HepG2 (cell line): ENCODE measurements around the gene FHIT. TPM values are rescaled to one million over a fixed set of nuclear protein-coding genes. Genes with fewer than 3 reads are reported as not detected.

Source experiments
- DPF2 ChIP-seq: sonication (generic); formaldehyde crosslinking; IDR thresholded peaks from 2 replicates; pipeline ENCODE4 v1.4.0; 2020; ENCODE audit warnings: mild to moderate bottlenecking, low read depth, missing genetic modification reagents, borderline replicate concordance
- EP300 ChIP-seq, 3 experiments: sonication (generic) in 1 of 3; formaldehyde crosslinking in 1 of 3; IDR thresholded peaks; 2 replicates each; pipeline versions ENCODE4 v1.5.1 to v1.6.1; 2011 to 2020; ENCODE audit warnings: low read depth in 2 of 3, low read length in 2 of 3, borderline replicate concordance in 1 of 3, improper control_type of control experiment in 1 of 3, mild to moderate bottlenecking in 1 of 3, missing genetic modification reagents in 1 of 3, moderate library complexity in 1 of 3
- NR2F6 ChIP-seq, 2 experiments: IDR thresholded peaks; 2 replicates each; pipeline ENCODE4 v1.6.1; 2016; ENCODE audit warnings: antibody characterized with exemption in 1 of 2, mild to moderate bottlenecking in 1 of 2
- POLR2AphosphoS2 ChIP-seq: IDR thresholded peaks from 2 replicates; pipeline ENCODE4 v1.6.1; 2011; ENCODE audit warnings: low read depth, low read length, improper control_type of control experiment
- RAD51 ChIP-seq: fragments of 450-650 bp; IDR thresholded peaks from 2 replicates; pipeline ENCODE4 v1.6.1; 2016; ENCODE audit warnings: borderline replicate concordance
- RFX3 ChIP-seq: IDR thresholded peaks from 2 replicates; pipeline ENCODE4 v1.6.1; 2016; ENCODE audit warnings: missing biosample characterization, missing genetic modification reagents
- RXRA ChIP-seq: sonication (generic); formaldehyde crosslinking; IDR thresholded peaks from 2 replicates; pipeline ENCODE4 v1.5.1; 2020; ENCODE audit warnings: missing genetic modification reagents
- TEAD3 ChIP-seq: optimal IDR thresholded peaks from 2 replicates; pipeline ENCODE3; 2016; ENCODE audit warnings: borderline replicate concordance
- ZBTB42 ChIP-seq: sonication (generic); formaldehyde crosslinking; IDR thresholded peaks from 2 replicates; pipeline ENCODE4 v1.5.0; 2020; ENCODE audit warnings: mild to moderate bottlenecking, missing genetic modification reagents
- ZNF572 ChIP-seq: sonication (generic); formaldehyde crosslinking; IDR thresholded peaks from 2 replicates; pipeline ENCODE4 v1.5.1; 2020; ENCODE audit warnings: mild to moderate bottlenecking, missing genetic modification reagents
- ZNF614 ChIP-seq: IDR thresholded peaks from 2 replicates; pipeline ENCODE4 v1.6.1; 2018; ENCODE audit warnings: missing biosample characterization, missing genetic modification reagents, inconsistent platforms, borderline replicate concordance
- polyA plus RNA-seq, 8 experiments: library from polyadenylated mRNA; depleted of rRNA in 3 of 8; stranded (reverse) in 7 of 8; unstranded in 1 of 8; fragments of >200 nt; fragmentation: Illumina TruSeq in 4 of 8; extraction: Trizol in 4 of 8; gene quantifications; 2 replicates each; pipeline versions ENCODE4 v1.2.1 to v1.2.3, GENCODE V29; 2011 to 2016; ENCODE audit warnings: low read depth in 4 of 8, missing spikeins in 1 of 8, mixed read lengths in 1 of 8; ENCODE audit not compliant: insufficient read depth in 1 of 8
- total RNA-seq, 5 experiments: library from RNA; depleted of rRNA; stranded (reverse); fragments of >200 nt; fragmentation: Illumina TruSeq; extraction: Trizol; gene quantifications; 2 replicates each; pipeline ENCODE4 v1.2.3, GENCODE V29; 2016; ENCODE audit warnings: low read depth in 1 of 5
- TF ChIP-seq, protein P1 (sequence below): sonication (generic); formaldehyde crosslinking; IDR thresholded peaks from 2 replicates; pipeline ENCODE4 v1.5.0; 2020; ENCODE audit warnings: mild to moderate bottlenecking, missing genetic modification reagents, borderline replicate concordance
- TF ChIP-seq, protein P2 (sequence below): sonication (generic); formaldehyde crosslinking; IDR thresholded peaks from 2 replicates; pipeline ENCODE4 v1.4.0; 2020; ENCODE audit warnings: mild to moderate bottlenecking, missing genetic modification reagents
- TF ChIP-seq, protein P3 (sequence below): sonication (generic); formaldehyde crosslinking; IDR thresholded peaks from 2 replicates; pipeline ENCODE4 v1.5.0; 2020; ENCODE audit warnings: missing genetic modification reagents, mild to moderate bottlenecking, borderline replicate concordance
- TF ChIP-seq, protein P4 (sequence below): sonication (generic); formaldehyde crosslinking; IDR thresholded peaks from 2 replicates; pipeline ENCODE4 v1.4.0; 2020; ENCODE audit warnings: missing genetic modification reagents, borderline replicate concordance
- TF ChIP-seq, protein P5 (sequence below): IDR thresholded peaks from 2 replicates; pipeline ENCODE4 v1.6.1; 2016; ENCODE audit warnings: missing compliant biosample characterization, missing genetic modification reagents, borderline replicate concordance

FHIT gene
- total and polyA plus RNA-seq, 2 of the 13 experiments (the other 11 are each of a cell fraction or from before 2014, with no cell fraction given), result 4.0 to 4.6 TPM

DNA sequence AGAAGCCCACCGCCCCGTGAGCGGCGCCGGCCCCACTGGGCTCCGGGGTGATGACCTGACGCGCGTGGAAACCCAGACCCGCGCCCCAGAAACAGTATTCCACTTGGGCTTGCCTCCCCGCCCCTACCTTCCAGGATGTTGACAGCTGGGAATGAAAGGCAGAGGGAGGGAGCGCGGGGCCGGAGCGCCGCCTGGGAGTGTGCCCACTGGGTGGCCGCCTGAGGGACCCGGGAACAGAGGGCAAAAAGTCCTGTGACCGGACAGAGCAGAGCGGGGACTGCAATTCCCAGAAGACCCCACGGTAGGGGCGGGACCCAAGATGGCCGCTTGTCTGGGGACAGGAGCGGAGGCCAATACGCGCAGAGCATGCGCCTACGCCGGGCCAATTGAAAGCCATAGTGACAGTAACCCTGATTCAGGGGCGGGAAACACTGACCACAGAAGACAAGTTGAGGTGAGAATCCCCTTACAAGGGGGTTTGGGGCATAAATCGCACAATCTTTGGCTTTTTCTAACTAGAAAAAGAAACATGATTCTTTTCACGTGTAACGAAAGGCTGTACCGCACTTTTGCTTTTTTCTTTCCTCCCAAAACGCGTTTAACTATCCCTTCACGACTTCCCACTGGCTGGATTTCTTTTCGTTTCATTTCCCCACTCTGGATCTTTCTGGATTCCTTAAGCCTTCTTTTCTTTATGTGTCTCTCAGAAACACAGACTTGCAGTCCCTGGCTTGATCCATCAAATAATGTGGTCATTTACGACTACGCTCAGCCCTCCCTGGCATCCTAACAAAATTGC is at the start of gene FHIT (continued):
- TF ChIP-seq, protein P1, sequence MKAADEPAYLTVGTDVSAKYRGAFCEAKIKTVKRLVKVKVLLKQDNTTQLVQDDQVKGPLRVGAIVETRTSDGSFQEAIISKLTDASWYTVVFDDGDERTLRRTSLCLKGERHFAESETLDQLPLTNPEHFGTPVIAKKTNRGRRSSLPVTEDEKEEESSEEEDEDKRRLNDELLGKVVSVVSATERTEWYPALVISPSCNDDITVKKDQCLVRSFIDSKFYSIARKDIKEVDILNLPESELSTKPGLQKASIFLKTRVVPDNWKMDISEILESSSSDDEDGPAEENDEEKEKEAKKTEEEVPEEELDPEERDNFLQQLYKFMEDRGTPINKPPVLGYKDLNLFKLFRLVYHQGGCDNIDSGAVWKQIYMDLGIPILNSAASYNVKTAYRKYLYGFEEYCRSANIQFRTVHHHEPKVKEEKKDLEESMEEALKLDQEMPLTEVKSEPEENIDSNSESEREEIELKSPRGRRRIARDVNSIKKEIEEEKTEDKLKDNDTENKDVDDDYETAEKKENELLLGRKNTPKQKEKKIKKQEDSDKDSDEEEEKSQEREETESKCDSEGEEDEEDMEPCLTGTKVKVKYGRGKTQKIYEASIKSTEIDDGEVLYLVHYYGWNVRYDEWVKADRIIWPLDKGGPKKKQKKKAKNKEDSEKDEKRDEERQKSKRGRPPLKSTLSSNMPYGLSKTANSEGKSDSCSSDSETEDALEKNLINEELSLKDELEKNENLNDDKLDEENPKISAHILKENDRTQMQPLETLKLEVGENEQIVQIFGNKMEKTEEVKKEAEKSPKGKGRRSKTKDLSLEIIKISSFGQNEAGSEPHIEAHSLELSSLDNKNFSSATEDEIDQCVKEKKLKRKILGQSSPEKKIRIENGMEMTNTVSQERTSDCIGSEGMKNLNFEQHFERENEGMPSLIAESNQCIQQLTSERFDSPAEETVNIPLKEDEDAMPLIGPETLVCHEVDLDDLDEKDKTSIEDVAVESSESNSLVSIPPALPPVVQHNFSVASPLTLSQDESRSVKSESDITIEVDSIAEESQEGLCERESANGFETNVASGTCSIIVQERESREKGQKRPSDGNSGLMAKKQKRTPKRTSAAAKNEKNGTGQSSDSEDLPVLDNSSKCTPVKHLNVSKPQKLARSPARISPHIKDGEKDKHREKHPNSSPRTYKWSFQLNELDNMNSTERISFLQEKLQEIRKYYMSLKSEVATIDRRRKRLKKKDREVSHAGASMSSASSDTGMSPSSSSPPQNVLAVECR (CRISPR knock-in tag), result peak; percentile 72; the same call in 1 of the 2 replicates
- peak; percentile 35 for TF ChIP-seq NR2F6 (IDR thresholded peaks at IDR 0.05)
- peak; percentile 55 for TF ChIP-seq NR2F6 (CRISPR knock-in tag; IDR thresholded peaks at IDR 0.05)
- TF ChIP-seq DPF2 (CRISPR knock-in tag), result no peak
- peak; percentile 63; the same call in 1 of the 2 replicates for TF ChIP-seq ZNF614 (CRISPR knock-in tag)
- peak; percentile 57; the same call in 1 of the 2 replicates for TF ChIP-seq RXRA
- TF ChIP-seq TEAD3 (CRISPR knock-in tag), result peak; percentile 11
- no peak for TF ChIP-seq EP300 (IDR thresholded peaks at IDR 0.05; ENCODE audit: low read depth in 2 of 2, low read length in 2 of 2)
- TF ChIP-seq EP300 (CRISPR knock-in tag; IDR thresholded peaks at IDR 0.05; ENCODE audit: borderline replicate concordance), result no peak
- TF ChIP-seq POLR2AphosphoS2, result no peak
- TF ChIP-seq, protein P2, sequence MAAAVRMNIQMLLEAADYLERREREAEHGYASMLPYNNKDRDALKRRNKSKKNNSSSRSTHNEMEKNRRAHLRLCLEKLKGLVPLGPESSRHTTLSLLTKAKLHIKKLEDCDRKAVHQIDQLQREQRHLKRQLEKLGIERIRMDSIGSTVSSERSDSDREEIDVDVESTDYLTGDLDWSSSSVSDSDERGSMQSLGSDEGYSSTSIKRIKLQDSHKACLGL (CRISPR knock-in tag), result peak; percentile 69; the same call in 1 of the 2 replicates
- TF ChIP-seq ZNF572, result 0 out of 2 replicates have a peak, but pooled peaks have one; percentile 35
- TF ChIP-seq ZBTB42, result no peak
- TF ChIP-seq, protein P3, sequence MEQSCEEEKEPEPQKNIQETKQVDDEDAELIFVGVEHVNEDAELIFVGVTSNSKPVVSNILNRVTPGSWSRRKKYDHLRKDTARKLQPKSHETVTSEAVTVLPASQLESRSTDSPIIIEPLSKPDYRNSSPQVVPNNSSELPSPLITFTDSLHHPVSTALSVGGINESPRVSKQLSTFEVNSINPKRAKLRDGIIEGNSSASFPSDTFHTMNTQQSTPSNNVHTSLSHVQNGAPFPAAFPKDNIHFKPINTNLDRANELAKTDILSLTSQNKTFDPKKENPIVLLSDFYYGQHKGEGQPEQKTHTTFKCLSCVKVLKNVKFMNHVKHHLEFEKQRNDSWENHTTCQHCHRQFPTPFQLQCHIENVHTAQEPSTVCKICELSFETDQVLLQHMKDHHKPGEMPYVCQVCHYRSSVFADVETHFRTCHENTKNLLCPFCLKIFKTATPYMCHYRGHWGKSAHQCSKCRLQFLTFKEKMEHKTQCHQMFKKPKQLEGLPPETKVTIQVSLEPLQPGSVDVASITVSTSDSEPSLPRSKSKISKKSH (CRISPR knock-in tag), result peak; percentile 92
- TF ChIP-seq, protein P4, sequence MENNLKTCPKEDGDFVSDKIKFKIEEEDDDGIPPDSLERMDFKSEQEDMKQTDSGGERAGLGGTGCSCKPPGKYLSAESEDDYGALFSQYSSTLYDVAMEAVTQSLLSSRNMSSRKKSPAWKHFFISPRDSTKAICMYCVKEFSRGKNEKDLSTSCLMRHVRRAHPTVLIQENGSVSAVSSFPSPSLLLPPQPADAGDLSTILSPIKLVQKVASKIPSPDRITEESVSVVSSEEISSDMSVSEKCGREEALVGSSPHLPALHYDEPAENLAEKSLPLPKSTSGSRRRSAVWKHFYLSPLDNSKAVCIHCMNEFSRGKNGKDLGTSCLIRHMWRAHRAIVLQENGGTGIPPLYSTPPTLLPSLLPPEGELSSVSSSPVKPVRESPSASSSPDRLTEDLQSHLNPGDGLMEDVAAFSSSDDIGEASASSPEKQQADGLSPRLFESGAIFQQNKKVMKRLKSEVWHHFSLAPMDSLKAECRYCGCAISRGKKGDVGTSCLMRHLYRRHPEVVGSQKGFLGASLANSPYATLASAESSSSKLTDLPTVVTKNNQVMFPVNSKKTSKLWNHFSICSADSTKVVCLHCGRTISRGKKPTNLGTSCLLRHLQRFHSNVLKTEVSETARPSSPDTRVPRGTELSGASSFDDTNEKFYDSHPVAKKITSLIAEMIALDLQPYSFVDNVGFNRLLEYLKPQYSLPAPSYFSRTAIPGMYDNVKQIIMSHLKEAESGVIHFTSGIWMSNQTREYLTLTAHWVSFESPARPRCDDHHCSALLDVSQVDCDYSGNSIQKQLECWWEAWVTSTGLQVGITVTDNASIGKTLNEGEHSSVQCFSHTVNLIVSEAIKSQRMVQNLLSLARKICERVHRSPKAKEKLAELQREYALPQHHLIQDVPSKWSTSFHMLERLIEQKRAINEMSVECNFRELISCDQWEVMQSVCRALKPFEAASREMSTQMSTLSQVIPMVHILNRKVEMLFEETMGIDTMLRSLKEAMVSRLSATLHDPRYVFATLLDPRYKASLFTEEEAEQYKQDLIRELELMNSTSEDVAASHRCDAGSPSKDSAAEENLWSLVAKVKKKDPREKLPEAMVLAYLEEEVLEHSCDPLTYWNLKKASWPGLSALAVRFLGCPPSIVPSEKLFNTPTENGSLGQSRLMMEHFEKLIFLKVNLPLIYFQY (CRISPR knock-in tag), result peak; percentile 36; the same call in 1 of the 2 replicates
- TF ChIP-seq, protein P5, sequence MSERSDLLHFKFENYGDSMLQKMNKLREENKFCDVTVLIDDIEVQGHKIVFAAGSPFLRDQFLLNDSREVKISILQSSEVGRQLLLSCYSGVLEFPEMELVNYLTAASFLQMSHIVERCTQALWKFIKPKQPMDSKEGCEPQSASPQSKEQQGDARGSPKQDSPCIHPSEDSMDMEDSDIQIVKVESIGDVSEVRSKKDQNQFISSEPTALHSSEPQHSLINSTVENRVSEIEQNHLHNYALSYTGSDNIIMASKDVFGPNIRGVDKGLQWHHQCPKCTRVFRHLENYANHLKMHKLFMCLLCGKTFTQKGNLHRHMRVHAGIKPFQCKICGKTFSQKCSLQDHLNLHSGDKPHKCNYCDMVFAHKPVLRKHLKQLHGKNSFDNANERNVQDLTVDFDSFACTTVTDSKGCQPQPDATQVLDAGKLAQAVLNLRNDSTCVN (CRISPR knock-in tag), result peak; percentile 81
- TF ChIP-seq RFX3 (CRISPR knock-in tag), result no peak
- TF ChIP-seq RAD51, result no peak
